HepG2 (cell line): Measurements from ENCODE around the gene BCAS4. TPM values are rescaled to one million over a fixed set of nuclear protein-coding genes. Genes with fewer than 3 reads are reported as not detected.

ENCODE experiments used
- HNRNPH1 ChIP-seq: fragments of 200-400 bp; formaldehyde crosslinking; optimal IDR thresholded peaks from 2 replicates; pipeline ENCODE3; 2017; ENCODE audit warnings: mild to moderate bottlenecking, low read depth, low read length
- IRF2 ChIP-seq: IDR thresholded peaks from 2 replicates; pipeline ENCODE4 v1.6.1; 2018; ENCODE audit warnings: missing genetic modification reagents, missing compliant biosample characterization
- IRX3 ChIP-seq: sonication (generic); formaldehyde crosslinking; IDR thresholded peaks from 2 replicates; pipeline ENCODE4 v1.8.1; 2023; ENCODE audit warnings: mild to moderate bottlenecking, low read depth, missing genetic modification reagents, borderline replicate concordance
- KLF9 ChIP-seq: IDR thresholded peaks from 2 replicates; pipeline ENCODE4 v1.6.1; 2016; ENCODE audit warnings: low read depth
- MXD3 ChIP-seq: IDR thresholded peaks from 2 replicates; pipeline ENCODE4 v1.6.1; 2016; ENCODE audit warnings: mild to moderate bottlenecking, missing biosample characterization, missing genetic modification reagents
- NAIF1 ChIP-seq: sonication (generic); formaldehyde crosslinking; IDR thresholded peaks from 2 replicates; pipeline ENCODE4 v1.5.0; 2020; ENCODE audit warnings: mild to moderate bottlenecking, missing genetic modification reagents, borderline replicate concordance
- NFIB ChIP-seq: sonication (generic); formaldehyde crosslinking; IDR thresholded peaks from 2 replicates; pipeline ENCODE4 v1.9.0; 2021; ENCODE audit warnings: missing genetic modification reagents, mild to moderate bottlenecking, borderline replicate concordance
- RNF2 ChIP-seq: fragments of 450-650 bp; conservative IDR thresholded peaks from 2 replicates; pipeline ENCODE4 v1.6.1; 2016; ENCODE audit warnings: low read depth
- ZBTB26 ChIP-seq: IDR thresholded peaks from 2 replicates; pipeline ENCODE4 v1.6.1; 2016; ENCODE audit warnings: missing compliant biosample characterization, missing genetic modification reagents, borderline replicate concordance
- ZBTB43 ChIP-seq: sonication (generic); formaldehyde crosslinking; conservative IDR thresholded peaks from 2 replicates; pipeline ENCODE4 v1.4.0; 2020; ENCODE audit warnings: missing genetic modification reagents
- ZHX2 ChIP-seq, 2 experiments: sonication (generic) in 1 of 2; formaldehyde crosslinking in 1 of 2; IDR thresholded peaks; 2 replicates each; pipeline versions ENCODE4 v1.6.1 to v1.9.0; 2014 to 2022; ENCODE audit warnings: antibody characterized with exemption in 1 of 2, borderline replicate concordance in 1 of 2, inconsistent platforms in 1 of 2, low read depth in 1 of 2, missing genetic modification reagents in 1 of 2
- ZNF589 ChIP-seq: sonication (generic); formaldehyde crosslinking; conservative IDR thresholded peaks from 2 replicates; pipeline ENCODE4 v1.8.0; 2022; ENCODE audit warnings: mild to moderate bottlenecking, moderate library complexity, missing genetic modification reagents
- polyA plus RNA-seq, 8 experiments: library from polyadenylated mRNA; depleted of rRNA in 3 of 8; stranded (reverse) in 7 of 8; unstranded in 1 of 8; fragments of >200 nt; fragmentation: Illumina TruSeq in 4 of 8; extraction: Trizol in 4 of 8; gene quantifications; 2 replicates each; pipeline versions ENCODE4 v1.2.1 to v1.2.3, GENCODE V29; 2011 to 2016; ENCODE audit warnings: low read depth in 4 of 8, missing spikeins in 1 of 8, mixed read lengths in 1 of 8; ENCODE audit not compliant: insufficient read depth in 1 of 8
- total RNA-seq, 5 experiments: library from RNA; depleted of rRNA; stranded (reverse); fragments of >200 nt; fragmentation: Illumina TruSeq; extraction: Trizol; gene quantifications; 2 replicates each; pipeline ENCODE4 v1.2.3, GENCODE V29; 2016; ENCODE audit warnings: low read depth in 1 of 5
- TF ChIP-seq, protein P1 (sequence below), 2 experiments: fragments of 450-650 bp in 1 of 2; sonication (generic) in 1 of 2; formaldehyde crosslinking; IDR thresholded peaks; 2 replicates each; pipeline versions ENCODE4 v1.5.0 to v1.8.0; 2020 to 2022; ENCODE audit warnings: mild to moderate bottlenecking in 1 of 2, missing genetic modification reagents in 1 of 2
- TF ChIP-seq, protein P2 (sequence below): sonication (generic); formaldehyde crosslinking; IDR thresholded peaks from 2 replicates; pipeline ENCODE4 v1.4.0; 2020; ENCODE audit warnings: mild to moderate bottlenecking, missing genetic modification reagents
- TF ChIP-seq, protein P3 (sequence below): sonication (generic); formaldehyde crosslinking; IDR thresholded peaks from 2 replicates; pipeline ENCODE4 v1.4.0; 2020; ENCODE audit warnings: missing genetic modification reagents

The BCAS4 gene
- total and polyA plus RNA-seq, 2 of the 13 experiments (the other 11 are each of a cell fraction or from before 2014, with no cell fraction given) = 7.2 to 8.0 TPM

- no peak for TF ChIP-seq ZHX2 (IDR thresholded peaks at IDR 0.05; ENCODE audit: low read depth)
- TF ChIP-seq ZHX2 (CRISPR knock-in tag; IDR thresholded peaks at IDR 0.05; ENCODE audit: borderline replicate concordance) = no peak
- TF ChIP-seq KLF9 (CRISPR knock-in tag) = no peak
- no peak for TF ChIP-seq ZNF589
- no peak for TF ChIP-seq RNF2
- no peak; the same call in 1 of the 2 replicates for TF ChIP-seq ZBTB43 (CRISPR knock-in tag)
- 0 out of 2 replicates have a peak, but pooled peaks have one; percentile 23 for TF ChIP-seq NAIF1 (CRISPR knock-in tag)
- no peak for TF ChIP-seq MXD3 (CRISPR knock-in tag)
- no peak for TF ChIP-seq ZBTB26 (CRISPR knock-in tag)
- TF ChIP-seq, protein P1, sequence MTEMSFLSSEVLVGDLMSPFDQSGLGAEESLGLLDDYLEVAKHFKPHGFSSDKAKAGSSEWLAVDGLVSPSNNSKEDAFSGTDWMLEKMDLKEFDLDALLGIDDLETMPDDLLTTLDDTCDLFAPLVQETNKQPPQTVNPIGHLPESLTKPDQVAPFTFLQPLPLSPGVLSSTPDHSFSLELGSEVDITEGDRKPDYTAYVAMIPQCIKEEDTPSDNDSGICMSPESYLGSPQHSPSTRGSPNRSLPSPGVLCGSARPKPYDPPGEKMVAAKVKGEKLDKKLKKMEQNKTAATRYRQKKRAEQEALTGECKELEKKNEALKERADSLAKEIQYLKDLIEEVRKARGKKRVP (CRISPR knock-in tag; IDR thresholded peaks at IDR 0.05) = peak in 1 of 2 experiments; percentile 10; a peak in 1 of 4 replicates
- TF ChIP-seq NFIB (CRISPR knock-in tag) = no peak; the same call in 1 of the 2 replicates
- TF ChIP-seq IRF2 (CRISPR knock-in tag) = 0 out of 2 replicates have a peak, but pooled peaks have one; percentile 46
- no peak for TF ChIP-seq IRX3
- no peak for TF ChIP-seq HNRNPH1
- TF ChIP-seq, protein P2, sequence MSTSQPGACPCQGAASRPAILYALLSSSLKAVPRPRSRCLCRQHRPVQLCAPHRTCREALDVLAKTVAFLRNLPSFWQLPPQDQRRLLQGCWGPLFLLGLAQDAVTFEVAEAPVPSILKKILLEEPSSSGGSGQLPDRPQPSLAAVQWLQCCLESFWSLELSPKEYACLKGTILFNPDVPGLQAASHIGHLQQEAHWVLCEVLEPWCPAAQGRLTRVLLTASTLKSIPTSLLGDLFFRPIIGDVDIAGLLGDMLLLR (CRISPR knock-in tag) = no peak
- TF ChIP-seq, protein P3, sequence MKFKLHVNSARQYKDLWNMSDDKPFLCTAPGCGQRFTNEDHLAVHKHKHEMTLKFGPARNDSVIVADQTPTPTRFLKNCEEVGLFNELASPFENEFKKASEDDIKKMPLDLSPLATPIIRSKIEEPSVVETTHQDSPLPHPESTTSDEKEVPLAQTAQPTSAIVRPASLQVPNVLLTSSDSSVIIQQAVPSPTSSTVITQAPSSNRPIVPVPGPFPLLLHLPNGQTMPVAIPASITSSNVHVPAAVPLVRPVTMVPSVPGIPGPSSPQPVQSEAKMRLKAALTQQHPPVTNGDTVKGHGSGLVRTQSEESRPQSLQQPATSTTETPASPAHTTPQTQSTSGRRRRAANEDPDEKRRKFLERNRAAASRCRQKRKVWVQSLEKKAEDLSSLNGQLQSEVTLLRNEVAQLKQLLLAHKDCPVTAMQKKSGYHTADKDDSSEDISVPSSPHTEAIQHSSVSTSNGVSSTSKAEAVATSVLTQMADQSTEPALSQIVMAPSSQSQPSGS (CRISPR knock-in tag) = peak; percentile 76; the same call in 1 of the 2 replicates
These were observed 48.5 kb upstream of the BCAS4 start (continued) for GRCh38 chr20:50746138-50746940.
